Activated naive CD8-positive, alpha-beta T cell treated with anti-CD3 and anti-CD28 coated beads, Interleukin-2, amount 10 ng/mL, durations not matched to agents 7 days and 5 days (primary cell): ENCODE results near the gene DUXB. TPM values are rescaled to one million over a fixed set of nuclear protein-coding genes. Genes with fewer than 3 reads are reported as not detected.
A peak's percentile ranks its signal among the peaks of the same experiment; 100 is the strongest.

Experiments used
- ATAC-seq: fragments of 150-1000 bp; cut with Tn5 transposase; one replicate; pipeline ENCODE4 v1.10.0; 2021; ENCODE audit warnings: low read depth, moderate library complexity
- POLR2A ChIA-PET: fragments of 350-600 bp; sonication (Branson Sonifier 250); formaldehyde crosslinking; loops from one replicate; lab custom pipeline; 2021; ENCODE audit warnings: antibody characterized with exemption; lab: Charles Lee
- DNase-seq: peaks from one replicate; pipeline ENCODE4 v3.0.0; 2021
- H3K27ac Mint-ChIP-seq: one replicate; pipeline ENCODE4 v1.8.0; 2022; ENCODE audit warnings: mild to moderate bottlenecking, mixed read lengths
- H3K27me3 Mint-ChIP-seq: one replicate; pipeline ENCODE4 v1.8.0; 2022; ENCODE audit warnings: mild to moderate bottlenecking, moderate library complexity, mixed read lengths
- H3K36me3 Mint-ChIP-seq: one replicate; pipeline ENCODE4 v1.8.0; 2021; ENCODE audit warnings: mild to moderate bottlenecking, mixed read lengths
- H3K4me1 Mint-ChIP-seq: one replicate; pipeline ENCODE4 v1.8.0; 2021; ENCODE audit warnings: mixed read lengths
- H3K4me3 Mint-ChIP-seq: one replicate; pipeline ENCODE4 v1.8.0; 2022; ENCODE audit warnings: mild to moderate bottlenecking, moderate library complexity, mixed read lengths
- H3K9me3 Mint-ChIP-seq: one replicate; pipeline ENCODE4 v1.8.0; 2021; ENCODE audit warnings: mixed read lengths
- total RNA-seq, 2 experiments: library from RNA; stranded (reverse); gene quantifications; one replicate each; pipeline ENCODE4 v1.2.3, GENCODE V29; 2021

DUXB gene
- total RNA-seq, 2 experiments from 2014 or later: not detected

DNA sequence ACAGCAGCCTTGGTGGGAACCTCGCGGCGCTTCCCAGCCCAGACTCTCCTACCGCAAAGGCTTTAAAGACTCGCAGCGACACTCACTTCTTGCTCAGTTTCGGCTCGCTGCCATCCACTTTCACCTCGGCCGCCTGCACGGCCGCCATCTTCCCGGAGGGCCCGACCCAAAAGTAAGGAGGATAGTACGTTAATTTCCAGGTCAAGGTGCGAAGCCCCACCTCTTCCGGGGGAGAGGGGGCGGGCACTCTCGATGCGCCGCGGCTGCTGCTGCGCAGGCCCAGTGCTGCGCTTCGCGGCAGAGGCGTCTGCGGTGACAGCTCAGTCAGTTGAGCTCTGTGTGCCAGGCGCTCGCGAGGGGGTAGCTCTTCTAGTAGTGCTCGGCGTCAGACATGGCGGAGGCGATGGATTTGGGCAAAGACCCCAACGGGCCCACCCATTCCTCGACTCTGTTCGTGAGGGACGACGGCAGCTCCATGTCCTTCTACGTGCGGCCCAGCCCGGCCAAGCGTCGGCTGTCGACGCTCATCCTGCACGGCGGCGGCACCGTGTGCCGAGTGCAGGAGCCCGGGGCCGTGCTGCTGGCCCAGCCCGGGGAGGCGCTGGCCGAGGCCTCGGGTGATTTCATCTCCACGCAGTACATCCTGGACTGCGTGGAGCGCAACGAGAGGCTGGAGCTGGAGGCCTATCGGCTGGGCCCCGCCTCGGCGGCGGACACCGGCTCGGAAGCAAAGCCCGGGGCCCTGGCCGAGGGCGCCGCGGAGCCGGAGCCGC, 53.6 kb downstream of the DUXB start, which contains the start of the genes KARS1 and TERF2IP:
Gene KARS1 (minus strand): TSS at position 174 of the 773 bp plus-strand sequence. CDS start 26 bp downstream, at position 148.
Gene TERF2IP (plus strand): TSS at position 282 of the 773 bp plus-strand sequence. CDS start 110 bp downstream, at position 392.
- Mint-ChIP-seq H3K36me3 (peaks cover 16% of the 10 kb centered on the region), H3K4me3 (peak within 1 kb of the TSS; percentile 99), H3K9me3 (no peaks in the 10 kb centered on the region), H3K27ac (peak within 1 kb of the TSS; percentile 98), H3K27me3 (no peaks in the 10 kb centered on the region), H3K4me1 (peaks cover 53% of the 10 kb centered on the region)
- ATAC-seq (peak; percentile 93), DNase-seq (peak; percentile 95)
- POLR2A ChIA-PET: interaction anchor here (0.5 to 4.4 kb wide), 27 partner anchors 8 to 1565 kb away, joined by 3 to 95 read pairs (median 5); partner anchors contain the start of genes ADAT1, CFDP1, GABARAPL2 and MON1B

GRCh38 chr16:75647112-75647491, 54.2 kb downstream of the DUXB start:
- peak overlapping the region; percentile 98 for H3K27ac Mint-ChIP-seq
- DNase-seq (no peak), ATAC-seq (peak; percentile 16)
- peaks cover 16% of the 10 kb centered on the region for H3K36me3 Mint-ChIP-seq
- H3K4me3 Mint-ChIP-seq: peak overlapping the region; percentile 99
- no peaks in the 10 kb centered on the region for H3K9me3 Mint-ChIP-seq
- POLR2A ChIA-PET: interaction anchor here (0.6 to 4.4 kb wide), 22 partner anchors 9 to 1566 kb away, joined by 3 to 95 read pairs (median 4); partner anchors contain the start of genes ADAT1, CFDP1, GABARAPL2 and MON1B
- H3K27me3 Mint-ChIP-seq: no peaks in the 10 kb centered on the region
- peaks cover 50% of the 10 kb centered on the region for H3K4me1 Mint-ChIP-seq

GRCh38 chr16:75644240-75645012, 56.8 kb downstream of the DUXB start:
- H3K27ac Mint-ChIP-seq: peak overlapping the region; percentile 84
- POLR2A ChIA-PET: interaction anchor here (1.1 kb wide), 1 partner anchor 22 kb away, joined by 6 read pairs; the partner anchor contains the start of gene ADAT1
- DNase-seq: no peak
- H3K27me3 Mint-ChIP-seq: no peaks in the 10 kb centered on the region
- H3K9me3 Mint-ChIP-seq: no peaks in the 10 kb centered on the region
- peaks cover 20% of the 10 kb centered on the region for H3K36me3 Mint-ChIP-seq
- H3K4me1 Mint-ChIP-seq: peaks cover 35% of the 10 kb centered on the region
- H3K4me3 Mint-ChIP-seq: peak overlapping the region; percentile 78
- no peak for ATAC-seq

Other genes starting within 250 kb of the DUXB start
- 10 to 100 TPM; 37.3 to 38.9 TPM for gene TMEM170A, start 236.8 kb downstream of the DUXB start, total RNA-seq
- under 1 TPM in 1 of 2 experiments, not detected in 1; 0.06 TPM for gene CHST6, start 206.0 kb downstream of the DUXB start, total RNA-seq
- not detected for gene CHST5, start 165.4 kb downstream of the DUXB start, total RNA-seq
- 1 to 10 TPM; 2.8 to 3.4 TPM for gene TMEM231, start 145.2 kb downstream of the DUXB start, total RNA-seq
- gene GABARAPL2, start 135.1 kb downstream of the DUXB start, total RNA-seq: 10 to 100 TPM; 71.6 to 72.9 TPM
- gene ADAT1, start 78.2 kb downstream of the DUXB start, total RNA-seq: 10 to 100 TPM; 66.1 to 72.1 TPM
- gene KARS1, start 53.8 kb downstream of the DUXB start, total RNA-seq: 100 to 1,000 TPM; 173 to 175 TPM
- gene TERF2IP, start 53.7 kb downstream of the DUXB start, total RNA-seq: 10 to 100 TPM; 78.6 to 79.4 TPM
- gene CPHXL2, start 24.5 kb downstream of the DUXB start, total RNA-seq: not detected
- gene CPHXL, start 25.0 kb upstream of the DUXB start, total RNA-seq: not detected